Putamen (tissue), 1 donor: ENCODE measurements around the gene CNTN5.
"Not testable (repeated sequence)": the region's sequence is repeated elsewhere in the genome, so short reads cannot be mapped to it uniquely, and the experiment has no call there.

Experiments used
- DNase-seq: peaks from one replicate; pipeline ENCODE4 v3.0.0-alpha.2; 2016; ENCODE audit warnings: low spot score

Gene CNTN5

DNA sequence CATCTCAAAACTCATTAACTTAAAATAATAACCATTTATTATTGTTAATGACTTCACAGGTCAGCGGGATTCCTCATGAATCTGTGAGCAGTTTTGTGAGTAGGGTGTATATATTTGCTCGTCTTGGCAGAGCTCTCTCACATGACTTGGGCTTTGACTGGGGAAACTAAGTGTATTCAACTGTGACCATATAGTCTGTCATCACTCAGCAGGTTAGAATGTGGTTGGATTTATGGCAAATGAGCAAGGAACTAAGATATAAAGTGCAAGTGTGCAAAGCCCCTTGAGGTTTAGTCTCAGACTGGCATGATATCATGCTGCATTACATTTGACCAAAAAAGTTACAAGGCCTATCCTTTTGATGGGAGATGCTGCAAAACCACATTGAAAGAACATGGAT is 254.8 kb downstream of the CNTN5 start:
- no peak for DNase-seq

DNA sequence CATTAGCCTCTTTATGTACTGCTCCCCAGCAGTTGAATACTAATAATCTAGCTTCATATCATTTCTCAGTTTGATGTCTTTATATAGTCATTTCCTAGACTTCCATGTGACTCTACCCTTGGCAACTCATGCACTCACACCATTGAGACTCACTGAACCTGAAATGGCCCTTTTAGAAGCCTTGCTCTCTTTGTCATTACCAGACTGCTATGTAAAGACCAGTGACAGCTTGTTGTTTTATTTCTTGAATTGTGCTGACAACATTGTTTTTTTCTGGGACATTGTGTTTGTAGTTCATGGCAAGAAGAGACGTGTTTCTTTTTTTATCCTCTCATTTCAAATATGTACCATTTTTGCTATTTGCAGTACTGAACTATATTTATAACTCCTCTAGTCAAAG is 256.5 kb downstream of the CNTN5 start:
- DNase-seq, result no peak

- DNase-seq, result no peak
These were observed 258.5 kb downstream of the CNTN5 start for GRCh38 chr11:99279266-99279665.

DNA sequence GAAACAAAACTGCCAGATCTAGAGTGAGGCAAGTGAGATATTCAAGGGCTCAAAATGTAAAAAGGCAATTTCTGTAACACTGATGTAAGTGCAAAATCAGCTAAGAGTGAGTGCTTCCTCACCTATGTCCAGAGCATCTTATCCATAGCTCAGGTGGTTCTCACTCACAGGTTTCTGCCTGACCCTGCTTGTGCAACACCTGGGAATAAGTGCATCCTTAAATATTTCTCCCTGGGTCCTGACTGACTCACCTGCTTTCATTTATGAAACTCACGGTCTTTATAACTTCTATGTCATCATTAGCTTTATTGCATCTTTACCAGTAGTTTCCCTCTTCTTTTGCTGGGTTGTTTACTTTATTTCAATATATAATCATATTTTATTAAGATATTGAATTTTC is 260.6 kb downstream of the CNTN5 start:
- no peak for DNase-seq

DNA sequence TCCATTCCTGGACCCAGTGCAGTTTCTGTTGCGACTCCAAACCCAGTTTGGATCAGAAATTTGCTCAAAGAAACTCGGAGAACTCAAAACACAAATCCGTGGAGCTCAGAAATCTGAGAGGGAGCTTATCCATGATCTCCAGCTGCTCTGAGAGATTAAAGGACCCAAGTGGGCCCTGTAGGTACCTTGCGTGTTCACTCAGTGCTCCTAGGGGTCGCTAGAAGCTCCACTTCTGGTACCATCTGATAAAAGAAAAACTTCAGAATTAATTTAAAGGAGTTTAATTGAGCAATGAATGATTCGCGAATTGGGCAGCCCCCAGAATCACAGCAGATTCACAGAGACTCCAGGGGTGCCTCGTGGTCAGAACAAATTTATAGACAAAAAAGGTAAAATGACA is 277.2 kb downstream of the CNTN5 start:
- not testable (repeated sequence) for DNase-seq

DNA sequence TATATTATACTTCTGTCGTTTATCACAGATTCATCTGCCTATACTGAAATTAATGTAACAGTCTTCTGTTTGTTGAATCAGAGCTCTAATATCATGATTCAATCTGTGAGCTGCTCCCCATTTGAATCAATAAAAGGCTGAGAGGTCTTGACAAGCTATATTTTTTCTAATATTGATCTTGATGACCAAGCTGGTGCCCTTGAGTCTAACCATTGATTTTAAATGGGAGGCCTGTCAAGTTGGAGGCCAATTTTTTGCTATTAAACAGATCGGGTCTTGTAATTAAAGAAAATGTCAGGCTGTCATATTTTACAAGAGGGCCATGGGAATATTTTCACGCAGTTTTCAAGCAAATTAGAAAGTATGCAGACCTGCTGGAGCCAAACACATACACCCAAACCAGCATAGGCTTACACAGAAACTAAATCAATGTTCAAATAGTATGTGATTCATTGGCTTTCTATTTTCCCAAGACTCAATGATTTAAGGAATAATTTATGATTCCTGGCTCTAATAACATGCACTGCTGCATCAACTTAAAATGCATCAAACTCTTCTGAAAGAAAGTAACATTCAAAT is 286.9 kb downstream of the CNTN5 start:
- DNase-seq, result no peak

- no peak for DNase-seq
These were observed 291.1 kb downstream of the CNTN5 start for GRCh38 chr11:99311870-99312269.

- no peak for DNase-seq
These were observed 296.2 kb downstream of the CNTN5 start for GRCh38 chr11:99316776-99317520.

GRCh38 chr11:99320769-99321290 is 300.1 kb downstream of the CNTN5 start:
- no peak for DNase-seq

DNA sequence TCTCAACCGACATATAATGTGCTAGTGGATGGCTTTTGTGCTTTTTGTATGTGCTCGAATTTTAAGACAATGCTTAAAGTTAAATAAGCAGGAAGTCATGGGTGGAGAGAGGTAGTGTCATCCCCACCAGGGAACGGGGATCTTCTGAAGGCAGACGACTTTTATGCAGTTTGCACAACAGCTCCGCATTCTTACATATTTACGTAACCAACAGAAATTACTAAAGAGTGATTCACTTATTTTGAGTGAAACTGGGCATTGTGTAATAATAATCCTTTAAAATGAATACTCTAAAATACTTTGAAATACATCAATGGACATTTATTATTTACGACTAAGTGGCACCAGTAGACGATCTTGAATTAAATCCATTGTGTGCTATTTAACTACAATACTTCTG is 305.1 kb downstream of the CNTN5 start:
- DNase-seq, result no peak

DNA sequence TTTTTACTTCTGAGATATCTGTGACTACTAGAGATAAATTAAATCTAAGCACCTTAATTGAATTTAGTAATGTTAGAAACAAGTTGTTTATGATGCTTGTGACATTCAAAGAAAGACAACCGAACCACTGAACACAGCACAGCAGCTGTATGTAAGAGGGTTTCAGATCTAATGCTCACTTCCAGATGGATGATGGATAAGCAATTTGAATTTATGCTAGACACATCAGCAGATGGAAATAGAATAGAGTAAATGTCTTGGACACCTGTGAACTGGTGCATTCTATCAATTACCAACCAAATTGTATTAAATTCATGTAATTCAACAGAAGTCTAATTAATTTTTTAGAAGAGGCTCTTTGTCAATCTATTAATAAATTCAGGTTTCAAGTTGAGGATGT is 306.3 kb downstream of the CNTN5 start:
- DNase-seq, result no peak

GRCh38 chr11:99327527-99327926 is 306.8 kb downstream of the CNTN5 start:
- DNase-seq, result no peak

GRCh38 chr11:99333621-99334020 is 312.9 kb downstream of the CNTN5 start:
- no peak for DNase-seq

DNA sequence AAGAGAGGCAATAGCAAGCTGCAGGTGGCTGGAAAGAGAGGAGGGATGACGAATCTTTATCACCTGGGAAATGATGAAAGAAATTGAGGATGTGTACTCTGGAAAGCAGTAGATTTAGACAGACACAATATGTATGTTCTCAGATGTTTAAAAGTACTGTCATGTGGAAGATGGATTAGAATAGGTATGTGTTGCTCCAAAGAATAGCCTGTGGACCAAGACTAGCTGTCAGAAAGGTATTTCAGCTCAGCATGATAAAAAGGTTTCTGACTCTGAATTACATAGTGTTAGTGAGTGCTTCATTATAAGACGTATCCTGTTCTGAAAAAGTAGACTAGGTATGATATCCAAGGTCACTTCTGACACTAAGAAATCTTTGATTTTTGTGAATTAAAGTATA is 322.4 kb downstream of the CNTN5 start:
- no peak for DNase-seq

- no peak for DNase-seq
These were observed 328.5 kb downstream of the CNTN5 start for GRCh38 chr11:99349151-99349673.

GRCh38 chr11:99351624-99352023 is 330.9 kb downstream of the CNTN5 start:
- no peak for DNase-seq

DNA sequence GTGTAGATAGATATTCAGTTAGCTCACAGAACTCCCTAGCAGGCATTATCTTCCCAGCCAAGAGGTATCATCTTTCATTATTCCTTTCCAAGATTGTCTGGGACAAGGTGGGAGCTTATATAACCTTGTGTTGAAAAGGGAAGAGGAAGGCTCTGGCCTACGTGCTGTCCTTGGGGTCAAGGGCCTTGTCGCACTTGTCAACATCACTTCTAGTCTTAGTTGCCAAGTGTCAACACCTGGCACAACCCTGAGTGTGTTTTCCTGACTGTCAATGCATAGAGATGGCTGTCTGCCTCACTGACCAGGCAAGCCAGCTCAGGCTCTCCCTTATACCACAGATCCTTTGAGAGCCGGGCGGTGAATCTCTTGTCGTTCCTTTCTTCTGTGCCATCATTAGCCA is 331.9 kb downstream of the CNTN5 start:
- no peak for DNase-seq

- DNase-seq, result peak; percentile 35
These were observed 345.8 kb downstream of the CNTN5 start for GRCh38 chr11:99366546-99366945.

- no peak for DNase-seq
These were observed 347.8 kb downstream of the CNTN5 start for GRCh38 chr11:99368583-99368982.

- DNase-seq, result peak; percentile 25
These were observed 349.9 kb downstream of the CNTN5 start for GRCh38 chr11:99370549-99371216.

- DNase-seq, result no peak
These were observed 350.5 kb downstream of the CNTN5 start for GRCh38 chr11:99371257-99371656.

- DNase-seq, result no peak
These were observed 355.7 kb downstream of the CNTN5 start for GRCh38 chr11:99376463-99376862.

GRCh38 chr11:99383648-99384245 is 363.0 kb downstream of the CNTN5 start:
- no peak for DNase-seq
